Peyer's patch (tissue), 4 donors: ENCODE measurements around the gene BANF1. TPM values are rescaled to one million over a fixed set of nuclear protein-coding genes. Genes with fewer than 3 reads are reported as not detected.
A peak's percentile ranks its signal among the peaks of the same experiment; 100 is the strongest.

ENCODE experiments used
- DNase-seq, 3 donors: peaks; one replicate each; pipeline ENCODE4 v3.0.0-alpha.2; 2017 to 2019
- H3K27ac ChIP-seq, 4 donors: fragments of 200-600 bp; sonication (generic); one replicate each; pipeline ENCODE4 v1.5.1; 2016 to 2019
- H3K27me3 ChIP-seq, 2 donors: fragments of 200-600 bp; sonication (generic); one replicate each; pipeline ENCODE4 v1.5.1; 2019
- H3K36me3 ChIP-seq, 3 donors: fragments of 200-600 bp; sonication (generic); one replicate each; pipeline ENCODE4 v1.5.1; 2016 to 2019
- H3K4me1 ChIP-seq, 4 donors: fragments of 200-600 bp; sonication (generic); one replicate each; pipeline ENCODE4 v1.5.1; 2016 to 2019
- H3K4me3 ChIP-seq, 4 donors: fragments of 200-600 bp; sonication (generic); 1 replicate in 3 of 4; 2 replicates in 1 of 4; pipeline ENCODE4 v1.5.1; 2016 to 2019; ENCODE audit warnings: mild to moderate bottlenecking in 1 of 4
- H3K9me3 ChIP-seq, 4 donors: fragments of 200-600 bp; sonication (generic); one replicate each; pipeline ENCODE4 v1.5.1; 2016 to 2019; ENCODE audit warnings: mild to moderate bottlenecking in 1 of 4
- CTCF ChIP-seq, 6 experiments: fragments of 450-650 bp in 4 of 6; fragments of 200-600 bp in 2 of 6; sonication (generic) in 1 of 6; IDR thresholded peaks; one replicate each; pipeline ENCODE4 v1.5.1; 2017 to 2019; ENCODE audit warnings: antibody characterized with exemption in 6 of 6, mild to moderate bottlenecking in 3 of 6, moderate library complexity in 1 of 6
- POLR2A ChIP-seq, 2 donors: fragments of 450-650 bp; IDR thresholded peaks; one replicate each; pipeline ENCODE4 v1.5.1; 2017; ENCODE audit warnings: antibody characterized with exemption in 2 of 2, mild to moderate bottlenecking in 2 of 2, moderate library complexity in 2 of 2
- total RNA-seq, 4 donors: library from RNA; depleted of rRNA; stranded (reverse); fragments of >200 nt; gene quantifications; one replicate each; pipeline ENCODE4 v1.1.0, GENCODE V29; 2016

BANF1 gene
- total RNA-seq, 4 donors from 2014 or later, result 25.4 to 42.4 (median 27.7) TPM

- Histone ChIP-seq H3K27ac (no peak overlapping the region), H3K4me3 (no peak overlapping the region), H3K9me3 (no peaks in the 10 kb centered on the region), H3K36me3 (no peaks in the 10 kb centered on the region), H3K4me1 (peaks cover 0 to 6% (median 1%) of the 10 kb centered on the region in 4 donors), H3K27me3 (peaks cover 0 to 17% of the 10 kb centered on the region in 2 donors)
- TF ChIP-seq POLR2A (IDR thresholded peaks at IDR 0.05) (no peak), CTCF (IDR thresholded peaks at IDR 0.05) (no peak)
- no peak for DNase-seq
Measured at GRCh38 chr11:66011239-66011784, 9.0 kb downstream of the BANF1 start.

- TF ChIP-seq POLR2A (IDR thresholded peaks at IDR 0.05), result no peak
- no peak for TF ChIP-seq CTCF (IDR thresholded peaks at IDR 0.05)
- Histone ChIP-seq H3K27ac (no peak within 1 kb of the TSS), H3K4me3 (peak within 1 kb of the TSS in 1 of 4 donors; percentile 4)
Measured at GRCh38 chr11:66011785-66012303, 9.5 kb downstream of the BANF1 start, which contains the start of gene CST6. Gene CST6, plus strand, starts transcription at chr11:66012008. Its CDS starts 37 bp downstream, at chr11:66012045.

GRCh38 chr11:66012371-66012945 is 10.2 kb downstream of the BANF1 start:
- Histone ChIP-seq H3K36me3 (no peaks in the 10 kb centered on the region), H3K27me3 (peaks cover 0 to 17% of the 10 kb centered on the region in 2 donors), H3K4me1 (peaks cover 0 to 6% (median 1%) of the 10 kb centered on the region in 4 donors), H3K4me3 (no peak overlapping the region), H3K9me3 (no peaks in the 10 kb centered on the region), H3K27ac (no peak overlapping the region)
- DNase-seq, result no peak
- TF ChIP-seq POLR2A (IDR thresholded peaks at IDR 0.05) (no peak), CTCF (IDR thresholded peaks at IDR 0.05) (no peak)

More at GRCh38 chr11:66011785-66012303, 9.5 kb downstream of the BANF1 start, which contains the start of gene CST6:
- no peak for DNase-seq
- H3K36me3 ChIP-seq, result no peaks in the 10 kb centered on the region
- H3K27me3 ChIP-seq, result peaks cover 0 to 17% of the 10 kb centered on the region in 2 donors
- H3K4me1 ChIP-seq, result peaks cover 0 to 6% (median 1%) of the 10 kb centered on the region in 4 donors
- H3K9me3 ChIP-seq, result no peaks in the 10 kb centered on the region

- no peaks in the 10 kb centered on the region for H3K9me3 ChIP-seq
- peaks cover 0 to 6% (median 1%) of the 10 kb centered on the region in 4 donors for H3K4me1 ChIP-seq
- H3K4me3 ChIP-seq, result no peak overlapping the region
- peaks cover 0 to 17% of the 10 kb centered on the region in 2 donors for H3K27me3 ChIP-seq
- TF ChIP-seq CTCF (IDR thresholded peaks at IDR 0.05), result no peak
- TF ChIP-seq POLR2A (IDR thresholded peaks at IDR 0.05), result no peak
- no peaks in the 10 kb centered on the region for H3K36me3 ChIP-seq
- no peak overlapping the region for H3K27ac ChIP-seq
- no peak for DNase-seq
Measured at GRCh38 chr11:66012946-66013761, 10.9 kb downstream of the BANF1 start.

GRCh38 chr11:66013762-66014100 is 11.4 kb downstream of the BANF1 start:
- Histone ChIP-seq H3K4me1 (peaks cover 0 to 6% (median 1%) of the 10 kb centered on the region in 4 donors), H3K36me3 (no peaks in the 10 kb centered on the region), H3K9me3 (no peaks in the 10 kb centered on the region), H3K27ac (no peak overlapping the region), H3K4me3 (no peak overlapping the region), H3K27me3 (peaks cover 0 to 17% of the 10 kb centered on the region in 2 donors)
- TF ChIP-seq POLR2A (IDR thresholded peaks at IDR 0.05), result no peak
- no peak for TF ChIP-seq CTCF (IDR thresholded peaks at IDR 0.05)
- DNase-seq, result no peak
